ENCODE data around the gene KLHL36. TPM values are rescaled to one million over a fixed set of nuclear protein-coding genes. Genes with fewer than 3 reads are reported as not detected.

KLHL36 gene
- total and polyA plus RNA-seq, 9 of the 15 experiments (the other 6 are each of a cell fraction or from before 2014, with no cell fraction given), result 2.1 to 51.2 (median 18.5) TPM

- TF ChIP-seq TFE3 (CRISPR knock-in tag; IDR thresholded peaks at IDR 0.05) (peak; percentile 9; the same call in 1 of the 2 replicates), C11orf30 (IDR thresholded peaks at IDR 0.05; ENCODE audit: low read depth) (no peak), ZNF174 (CRISPR knock-in tag; IDR thresholded peaks at IDR 0.05) (no peak)
- TF ChIP-seq, protein P1, sequence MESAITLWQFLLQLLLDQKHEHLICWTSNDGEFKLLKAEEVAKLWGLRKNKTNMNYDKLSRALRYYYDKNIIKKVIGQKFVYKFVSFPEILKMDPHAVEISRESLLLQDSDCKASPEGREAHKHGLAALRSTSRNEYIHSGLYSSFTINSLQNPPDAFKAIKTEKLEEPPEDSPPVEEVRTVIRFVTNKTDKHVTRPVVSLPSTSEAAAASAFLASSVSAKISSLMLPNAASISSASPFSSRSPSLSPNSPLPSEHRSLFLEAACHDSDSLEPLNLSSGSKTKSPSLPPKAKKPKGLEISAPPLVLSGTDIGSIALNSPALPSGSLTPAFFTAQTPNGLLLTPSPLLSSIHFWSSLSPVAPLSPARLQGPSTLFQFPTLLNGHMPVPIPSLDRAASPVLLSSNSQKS (CRISPR knock-in tag; IDR thresholded peaks at IDR 0.05), result no peak
These were observed 42.9 kb upstream of the KLHL36 start (continued) for GRCh38 chr16:84605339-84605848.

- ChIA-PET CTCF (ENCODE audit: low intra/inter-chr PET ratio) (no interaction called here), POLR2A (interaction anchor here (0.6 to 0.7 kb wide), 4 partner anchors 9 to 451 kb away, joined by 3 to 5 read pairs (median 4); no protein-coding TSS in a partner anchor)
- Histone ChIP-seq H3K79me2 (ENCODE audit: control insufficient read depth, insufficient read depth, low read length) (peaks cover 82% of the 10 kb centered on the region), H3K4me2 (ENCODE audit: insufficient read depth, low read length) (no peak overlapping the region), H3K27ac (ENCODE audit: extremely low read depth, low read depth, low read length) (0 out of 3 replicates have a peak overlapping the region, but pooled peaks have one; percentile 53), H3K36me3 (ENCODE audit: control insufficient read depth, insufficient read depth, low read length) (peaks cover 21% of the 10 kb centered on the region), H3K9ac (ENCODE audit: insufficient read depth in 1 of 2, low read depth in 2 of 2, low read length in 2 of 2) (peak overlapping the region in 1 of 2 experiments; percentile 23; a peak in 1 of 4 replicates), H3K4me3 (no peak overlapping the region), H4K20me1 (replicated peaks; ENCODE audit: control insufficient read depth, insufficient read depth, low read length) (no peaks in the 10 kb centered on the region), H2AFZ (ENCODE audit: low read depth, low read length) (no peak overlapping the region), H3K9me3 (replicated peaks; ENCODE audit: control insufficient read depth, insufficient read depth, low read depth, low read length) (peaks cover 3% of the 10 kb centered on the region), H3K4me1 (replicated peaks in 1 of 2; ENCODE audit: control insufficient read depth in 2 of 2, insufficient read depth in 2 of 2, low read length in 2 of 2) (peaks cover 47 to 51% of the 10 kb centered on the region in 2 experiments), H3K9me1 (ENCODE audit: control insufficient read depth, insufficient read depth, low read length) (no peaks in the 10 kb centered on the region), H3K27me3 (ENCODE audit: control insufficient read depth in 2 of 2, insufficient read depth in 2 of 2, low read length in 2 of 2) (no peaks in the 10 kb centered on the region)
- BruUV-seq (replicated peaks), result no TSS peak
- in situ Hi-C loops (cut with MboI), result no loop called here
- no peak for DNase-seq (ENCODE audit: extremely low read depth in 1 of 4, low spot score in 3 of 4)
- ATAC-seq, result no peak
- no peak for FAIRE-seq
- 90% methylated on average over 12 of the region's 14 CpGs for WGBS (ENCODE audit: insufficient coverage, low coverage, missing lambda C conversion rate)
- intact Hi-C loops (cut with micrococcal nuclease), result no loop called here
- TF ChIP-seq FOXA3 (CRISPR knock-in tag; conservative IDR thresholded peaks at IDR 0.05 in 1 of 2, IDR thresholded peaks at IDR 0.05 in 1 of 2), result 0 out of 4 replicates have a peak, but pooled peaks of 1 of the 2 experiments have one; percentile 58
These were observed 42.0 kb upstream of the KLHL36 start for GRCh38 chr16:84606081-84606875.
